Panc1 (cell line): ENCODE results near the gene GNA12. TPM values are rescaled to one million over a fixed set of nuclear protein-coding genes. Genes with fewer than 3 reads are reported as not detected.
A peak's percentile ranks its signal among the peaks of the same experiment; 100 is the strongest.
"Not testable (repeated sequence)": the region's sequence is repeated elsewhere in the genome, so short reads cannot be mapped to it uniquely, and the experiment has no call there.

ENCODE experiments used
- ATAC-seq: fragments of 200-7000 bp; cut with Tn5 transposase; 2 replicates; pipeline ENCODE4 v1.9.1; 2020; ENCODE audit warnings: mild to moderate bottlenecking, moderate library complexity
- BruUV-seq: library from RNA; stranded (reverse); fragments of 400-500 nt; replicated peaks from 2 replicates; lab custom pipeline; 2021; lab: Mats Ljungman, UMichigan
- CTCF ChIA-PET: fragments of 300-600 bp; sonication (Branson Sonifier 250); formaldehyde crosslinking; loops from one replicate; lab custom pipeline; 2022; ENCODE audit warnings: antibody characterized with exemption; lab: Charles Lee
- POLR2A ChIA-PET: fragments of 300-600 bp; sonication (Branson Sonifier 250); formaldehyde crosslinking; loops from one replicate; lab custom pipeline; 2022; ENCODE audit warnings: antibody characterized with exemption; lab: Charles Lee
- DNase-seq: peaks from one replicate; pipeline ENCODE4 v3.0.0-alpha.2; 2010; ENCODE audit warnings: low read depth, low spot score
- H3K27ac ChIP-seq: 2 replicates; pipeline ENCODE4 v1.5.1; 2011; ENCODE audit warnings: mild to moderate bottlenecking, low read length, inconsistent platforms
- H3K27me3 ChIP-seq: fragments of 200-500 bp; sonication (Bioruptor generic); 2 replicates; pipeline ENCODE4 v1.6.0; 2014; ENCODE audit warnings: low read length, inconsistent platforms; ENCODE audit not compliant: control insufficient read depth, insufficient read depth
- H3K36me3 ChIP-seq: fragments of 200-500 bp; sonication (Bioruptor generic); 2 replicates; pipeline ENCODE4 v1.5.1; 2014; ENCODE audit warnings: inconsistent platforms, mild to moderate bottlenecking, low read length, moderate library complexity; ENCODE audit not compliant: control insufficient read depth, insufficient read depth
- H3K4me1 ChIP-seq: 2 replicates; pipeline ENCODE4 v1.5.1; 2011; ENCODE audit warnings: inconsistent platforms, mild to moderate bottlenecking, low read length, moderate library complexity; ENCODE audit not compliant: control insufficient read depth, insufficient read depth
- H3K4me3 ChIP-seq, 2 experiments: 2 replicates each; pipeline ENCODE4 v1.5.1; 2011 to 2012; ENCODE audit warnings: low read depth in 2 of 2, low read length in 2 of 2, mild to moderate bottlenecking in 2 of 2, inconsistent platforms in 1 of 2, moderate library complexity in 1 of 2
- H3K9me3 ChIP-seq: fragments of 200-500 bp; sonication (Bioruptor generic); 2 replicates; pipeline ENCODE4 v1.5.1; 2014; ENCODE audit warnings: low read depth, mild to moderate bottlenecking, inconsistent platforms, low read length, moderate library complexity; ENCODE audit not compliant: control insufficient read depth, insufficient read depth
- POLR2AphosphoS5 ChIP-seq: IDR thresholded peaks from 2 replicates; pipeline ENCODE4 v1.6.1; 2012; ENCODE audit warnings: mild to moderate bottlenecking, low read depth, low read length, moderate library complexity
- SIN3A ChIP-seq: IDR thresholded peaks from 2 replicates; pipeline ENCODE4 v1.6.1; 2012; ENCODE audit warnings: low read depth, mild to moderate bottlenecking, low read length, moderate library complexity, borderline replicate concordance; ENCODE audit not compliant: insufficient read depth
- TCF7L2 ChIP-seq: IDR thresholded peaks from 2 replicates; pipeline ENCODE4 v1.6.1; 2011; ENCODE audit warnings: mild to moderate bottlenecking, low read depth, low read length, inconsistent platforms
- in situ Hi-C: cut with HindIII; loops from 2 replicates; pipeline ENCODE4 v1.10.0; 2016; ENCODE audit warnings: low sequenced_read_pairs, low pct_unique_long_range_greater_than_20kb
- intact Hi-C: fragments of 100-400 bp; cut with micrococcal nuclease; formaldehyde crosslinking; loops from one replicate; pipeline ENCODE4 v1.10.0; 2022; ENCODE audit not compliant: unreplicated experiment
- total RNA-seq: library from RNA; stranded (reverse); gene quantifications from one replicate; pipeline ENCODE4 v1.2.1, GENCODE V29; 2021; ENCODE audit not compliant: unreplicated experiment
- TF ChIP-seq, protein P1 (sequence below): fragments of 450-650 bp; IDR thresholded peaks from 2 replicates; pipeline ENCODE4 v1.5.1; 2017; ENCODE audit warnings: mild to moderate bottlenecking
- TF ChIP-seq, protein P2 (sequence below), 2 experiments: IDR thresholded peaks; 2 replicates each; pipeline ENCODE4 v1.6.1; 2011 to 2012; ENCODE audit warnings: low read depth in 2 of 2, control low read depth in 1 of 2, low read length in 1 of 2, mild to moderate bottlenecking in 1 of 2, moderate library complexity in 1 of 2; ENCODE audit not compliant: insufficient read depth in 1 of 2

Gene GNA12
- total RNA-seq, 1 experiment from 2014 or later: 139 TPM

DNA sequence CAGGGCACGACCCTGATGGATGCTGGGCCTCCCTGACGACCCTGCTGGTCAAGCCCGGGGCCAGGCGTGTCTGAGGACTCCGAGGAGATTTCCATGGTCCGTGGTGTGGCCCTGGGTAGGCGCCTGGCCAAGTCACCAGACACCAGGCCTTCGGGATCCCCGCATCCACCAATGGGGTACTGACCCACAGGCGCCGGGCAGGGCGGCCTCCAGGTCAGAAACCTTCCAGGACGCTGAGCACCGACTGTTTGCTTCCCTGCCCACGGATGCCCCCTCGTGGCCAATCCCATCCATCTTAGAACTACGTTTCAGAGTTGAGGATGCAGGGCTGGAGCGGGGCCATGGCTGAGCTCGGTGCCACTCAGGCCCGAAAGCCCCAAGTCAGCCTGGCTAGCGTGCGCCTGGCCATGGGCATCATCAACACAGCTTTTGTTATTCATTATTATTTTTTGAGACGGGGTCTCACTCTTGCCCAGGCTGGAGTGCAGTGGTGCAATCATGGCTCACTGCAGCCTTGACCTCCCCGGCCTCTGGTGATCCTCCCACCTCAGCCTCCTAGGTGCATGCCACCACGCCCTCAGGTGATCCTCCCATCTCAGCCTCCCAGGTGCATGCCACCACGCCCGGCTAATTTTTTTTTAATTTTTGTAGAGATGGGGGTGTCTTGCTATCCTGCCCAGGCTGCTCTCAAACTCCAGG lies 163.2 kb downstream of the GNA12 start:
- H3K4me3 ChIP-seq: no peak overlapping the region
- no TSS peak for BruUV-seq
- H3K36me3 ChIP-seq: no peaks in the 10 kb centered on the region
- POLR2A ChIA-PET: interaction anchor here (0.6 kb wide), 1 partner anchor 16 kb away, joined by 3 read pairs; no protein-coding TSS in a partner anchor
- peak; percentile 89 for ATAC-seq
- H3K9me3 ChIP-seq: no peaks in the 10 kb centered on the region
- TF ChIP-seq, protein P1, sequence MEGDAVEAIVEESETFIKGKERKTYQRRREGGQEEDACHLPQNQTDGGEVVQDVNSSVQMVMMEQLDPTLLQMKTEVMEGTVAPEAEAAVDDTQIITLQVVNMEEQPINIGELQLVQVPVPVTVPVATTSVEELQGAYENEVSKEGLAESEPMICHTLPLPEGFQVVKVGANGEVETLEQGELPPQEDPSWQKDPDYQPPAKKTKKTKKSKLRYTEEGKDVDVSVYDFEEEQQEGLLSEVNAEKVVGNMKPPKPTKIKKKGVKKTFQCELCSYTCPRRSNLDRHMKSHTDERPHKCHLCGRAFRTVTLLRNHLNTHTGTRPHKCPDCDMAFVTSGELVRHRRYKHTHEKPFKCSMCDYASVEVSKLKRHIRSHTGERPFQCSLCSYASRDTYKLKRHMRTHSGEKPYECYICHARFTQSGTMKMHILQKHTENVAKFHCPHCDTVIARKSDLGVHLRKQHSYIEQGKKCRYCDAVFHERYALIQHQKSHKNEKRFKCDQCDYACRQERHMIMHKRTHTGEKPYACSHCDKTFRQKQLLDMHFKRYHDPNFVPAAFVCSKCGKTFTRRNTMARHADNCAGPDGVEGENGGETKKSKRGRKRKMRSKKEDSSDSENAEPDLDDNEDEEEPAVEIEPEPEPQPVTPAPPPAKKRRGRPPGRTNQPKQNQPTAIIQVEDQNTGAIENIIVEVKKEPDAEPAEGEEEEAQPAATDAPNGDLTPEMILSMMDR: peak; percentile 96
- TF ChIP-seq POLR2AphosphoS5: no peak
- intact Hi-C loops: loop anchor here (10.0 kb wide), 1 partner anchor 226 kb away; no protein-coding TSS in a partner anchor
- in situ Hi-C loops: no loop called here
- DNase-seq: peak; percentile 27
- H3K27me3 ChIP-seq: no peaks in the 10 kb centered on the region
- CTCF ChIA-PET: interaction anchor here (0.6 to 2.2 kb wide), 10 partner anchors 10 to 230 kb away, joined by 3 to 6 read pairs (median 4); no protein-coding TSS in a partner anchor
- no peaks in the 10 kb centered on the region; the same call in 1 of the 2 replicates for H3K4me1 ChIP-seq
- H3K27ac ChIP-seq: no peak overlapping the region

DNA sequence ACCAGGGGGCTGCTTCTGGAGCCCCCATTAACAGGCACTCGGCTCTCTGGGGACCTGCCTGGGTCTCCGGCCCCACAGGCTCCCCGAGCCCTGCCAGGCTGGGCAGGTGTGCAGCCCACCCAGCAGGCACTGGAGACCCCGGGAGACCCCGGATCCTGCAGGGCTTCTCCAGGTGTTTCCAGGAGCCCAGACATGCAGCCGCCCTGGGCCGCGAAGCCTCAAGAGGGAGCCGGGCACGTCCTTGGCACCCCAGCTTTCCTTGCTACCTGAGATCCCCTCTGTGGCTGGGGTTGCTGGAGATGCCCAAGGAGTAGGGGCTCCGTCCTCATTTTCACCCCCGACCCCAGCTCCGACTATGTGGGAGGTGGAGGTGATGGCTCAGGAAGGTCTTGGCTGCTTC lies 163.9 kb downstream of the GNA12 start:
- in situ Hi-C loops (no loop called here), intact Hi-C loops (loop anchor here (10.0 kb wide), 1 partner anchor 225 kb away; no protein-coding TSS in a partner anchor)
- no TSS peak for BruUV-seq
- DNase-seq (no peak), ATAC-seq (peak; percentile 3)
- H3K4me1 ChIP-seq: no peaks in the 10 kb centered on the region; the same call in 1 of the 2 replicates
- no peaks in the 10 kb centered on the region for H3K9me3 ChIP-seq
- TF ChIP-seq, protein P2, sequence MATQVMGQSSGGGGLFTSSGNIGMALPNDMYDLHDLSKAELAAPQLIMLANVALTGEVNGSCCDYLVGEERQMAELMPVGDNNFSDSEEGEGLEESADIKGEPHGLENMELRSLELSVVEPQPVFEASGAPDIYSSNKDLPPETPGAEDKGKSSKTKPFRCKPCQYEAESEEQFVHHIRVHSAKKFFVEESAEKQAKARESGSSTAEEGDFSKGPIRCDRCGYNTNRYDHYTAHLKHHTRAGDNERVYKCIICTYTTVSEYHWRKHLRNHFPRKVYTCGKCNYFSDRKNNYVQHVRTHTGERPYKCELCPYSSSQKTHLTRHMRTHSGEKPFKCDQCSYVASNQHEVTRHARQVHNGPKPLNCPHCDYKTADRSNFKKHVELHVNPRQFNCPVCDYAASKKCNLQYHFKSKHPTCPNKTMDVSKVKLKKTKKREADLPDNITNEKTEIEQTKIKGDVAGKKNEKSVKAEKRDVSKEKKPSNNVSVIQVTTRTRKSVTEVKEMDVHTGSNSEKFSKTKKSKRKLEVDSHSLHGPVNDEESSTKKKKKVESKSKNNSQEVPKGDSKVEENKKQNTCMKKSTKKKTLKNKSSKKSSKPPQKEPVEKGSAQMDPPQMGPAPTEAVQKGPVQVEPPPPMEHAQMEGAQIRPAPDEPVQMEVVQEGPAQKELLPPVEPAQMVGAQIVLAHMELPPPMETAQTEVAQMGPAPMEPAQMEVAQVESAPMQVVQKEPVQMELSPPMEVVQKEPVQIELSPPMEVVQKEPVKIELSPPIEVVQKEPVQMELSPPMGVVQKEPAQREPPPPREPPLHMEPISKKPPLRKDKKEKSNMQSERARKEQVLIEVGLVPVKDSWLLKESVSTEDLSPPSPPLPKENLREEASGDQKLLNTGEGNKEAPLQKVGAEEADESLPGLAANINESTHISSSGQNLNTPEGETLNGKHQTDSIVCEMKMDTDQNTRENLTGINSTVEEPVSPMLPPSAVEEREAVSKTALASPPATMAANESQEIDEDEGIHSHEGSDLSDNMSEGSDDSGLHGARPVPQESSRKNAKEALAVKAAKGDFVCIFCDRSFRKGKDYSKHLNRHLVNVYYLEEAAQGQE (IDR thresholded peaks at IDR 0.05; ENCODE audit: insufficient read depth in 1 of 2, low read depth in 2 of 2, low read length in 1 of 2): no peak
- TF ChIP-seq TCF7L2 (no peak), POLR2AphosphoS5 (no peak), SIN3A (no peak)
- TF ChIP-seq, protein P1: no peak
- H3K4me3 ChIP-seq: no peak overlapping the region
- CTCF ChIA-PET: interaction anchor here (1.0 to 2.2 kb wide), 6 partner anchors 9 to 230 kb away, joined by 3 to 6 read pairs (median 5); no protein-coding TSS in a partner anchor
- POLR2A ChIA-PET: no interaction called here
- no peak overlapping the region for H3K27ac ChIP-seq
- no peaks in the 10 kb centered on the region for H3K27me3 ChIP-seq
- no peaks in the 10 kb centered on the region for H3K36me3 ChIP-seq

DNA sequence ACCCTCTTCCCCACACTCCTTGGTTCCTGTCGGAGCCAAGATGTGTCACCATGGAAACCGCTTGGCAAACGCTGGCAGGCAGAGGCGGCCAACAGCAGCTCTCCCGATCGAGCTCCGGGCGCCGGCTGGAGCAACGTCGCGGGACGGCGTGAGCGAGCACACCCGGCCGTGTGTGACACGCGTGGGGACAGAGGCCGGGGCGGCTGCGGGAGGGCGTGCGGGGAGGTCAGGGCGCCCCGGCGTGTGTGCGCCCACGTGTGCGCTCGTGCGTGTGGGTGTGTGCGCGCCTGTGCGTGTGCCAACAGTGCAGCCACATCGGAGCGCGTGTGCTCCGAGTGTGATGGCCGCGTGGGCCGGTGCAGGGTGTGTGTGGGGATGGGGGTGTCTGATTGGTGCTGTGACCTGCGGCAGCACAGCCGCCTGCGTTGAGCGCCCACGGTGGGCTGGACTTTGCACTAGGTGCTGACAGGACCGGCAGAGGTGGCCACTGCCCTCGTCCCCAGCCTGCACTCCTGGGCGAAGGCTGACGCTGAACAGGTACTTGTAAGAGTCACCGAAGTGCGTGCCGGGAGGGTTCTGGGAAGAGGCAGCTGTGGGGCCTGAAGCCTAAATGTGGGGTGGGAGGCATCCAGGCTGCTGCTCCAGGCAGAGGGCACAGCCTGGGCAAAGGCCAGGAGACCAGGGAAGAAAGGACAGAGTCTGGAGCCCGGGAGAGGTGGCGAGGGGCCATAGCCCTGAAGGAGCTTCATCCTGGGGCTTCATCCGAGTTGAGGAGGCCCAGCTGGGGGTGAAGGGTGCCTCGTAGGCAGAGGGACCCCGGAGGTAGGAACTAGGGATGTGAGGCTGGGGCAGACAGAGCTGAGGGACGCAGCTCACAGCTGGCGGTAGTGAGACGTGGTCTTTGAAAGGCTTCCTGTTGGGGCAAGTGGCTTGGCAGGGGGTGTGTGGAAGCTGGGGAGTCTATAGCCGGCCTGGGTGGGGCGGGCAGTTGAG lies 164.7 kb downstream of the GNA12 start:
- H3K4me3 ChIP-seq: peak overlapping the region; percentile 22 to 33
- H3K4me1 ChIP-seq, DNase-seq, H3K36me3 ChIP-seq, BruUV-seq, H3K27me3 ChIP-seq, POLR2A ChIA-PET, H3K9me3 ChIP-seq, in situ Hi-C loops, H3K27ac ChIP-seq: not testable (repeated sequence)
- intact Hi-C loops: loop anchor here (10.0 kb wide), 1 partner anchor 225 kb away; no protein-coding TSS in a partner anchor
- CTCF ChIA-PET: interaction anchor here (1.5 to 2.2 kb wide), 2 partner anchors 23 to 229 kb away, joined by 6 read pairs; no protein-coding TSS in a partner anchor
- peak; percentile 28 for ATAC-seq

GRCh38 chr7:2678454-2678853 lies 165.7 kb downstream of the GNA12 start:
- in situ Hi-C loops, intact Hi-C loops: not testable (repeated sequence)

More at GRCh38 chr7:2678454-2678853, 165.7 kb downstream of the GNA12 start:
- H3K27me3 ChIP-seq, H3K36me3 ChIP-seq, H3K4me1 ChIP-seq, H3K4me3 ChIP-seq, H3K27ac ChIP-seq, BruUV-seq, POLR2A ChIA-PET, H3K9me3 ChIP-seq, ATAC-seq, CTCF ChIA-PET, DNase-seq: not testable (repeated sequence)
